Measurements from ENCODE around the gene PROB1.

DNA sequence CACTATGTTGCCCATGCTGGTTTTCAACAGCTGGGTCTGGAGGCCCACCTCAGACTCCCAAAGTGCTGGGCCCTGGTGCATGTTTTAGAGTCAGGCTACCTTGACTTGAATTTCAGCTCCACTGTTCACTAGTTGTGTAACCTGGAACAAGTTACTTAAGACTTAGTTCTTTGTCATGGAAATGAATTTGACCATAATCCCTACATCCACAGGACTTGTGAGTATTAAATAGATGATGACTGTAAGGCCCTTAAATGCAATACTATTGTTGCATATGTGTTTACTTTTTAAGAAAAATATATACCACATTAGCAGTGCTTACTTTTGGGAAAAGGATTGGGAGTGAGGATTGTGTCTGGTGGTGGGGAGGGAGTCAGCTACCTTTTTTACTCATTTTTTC lies 36.8 kb downstream of the PROB1 start:
- no peak for TF ChIP-seq EZH2 (IDR thresholded peaks at IDR 0.05; ENCODE audit: insufficient read depth, poor library complexity, severe bottlenecking)
- no peak for TF ChIP-seq EZH2phosphoT487 (IDR thresholded peaks at IDR 0.05; ENCODE audit: insufficient read depth, low read depth)
